Adrenal gland (tissue), 12 donors: ENCODE measurements around the gene SLC2A4. TPM values are rescaled to one million over a fixed set of nuclear protein-coding genes. Genes with fewer than 3 reads are reported as not detected.

ENCODE experiments used
- DNase-seq, 7 donors: peaks; one replicate each; pipeline ENCODE4 v3.0.0-alpha.2; 2019 to 2020
- H3K27ac ChIP-seq, 5 donors: fragments of 200-600 bp; sonication (generic) in 4 of 5; 1 replicate in 3 of 5; 2 replicates in 2 of 5; pipeline versions ENCODE4 v1.5.1 to v1.8.0; 2016 to 2020; ENCODE audit warnings: mild to moderate bottlenecking in 1 of 5
- H3K27me3 ChIP-seq: fragments of 200-600 bp; 2 replicates; pipeline ENCODE4 v1.8.0; 2021
- H3K36me3 ChIP-seq, 2 donors: fragments of 200-600 bp; replicated peaks in 1 of 2; 1 replicate in 1 of 2; 2 replicates in 1 of 2; pipeline versions ENCODE4 v1.5.1 to v1.8.0; 2018 to 2022
- H3K4me1 ChIP-seq, 2 donors: fragments of 200-600 bp; replicated peaks in 1 of 2; 1 replicate in 1 of 2; 2 replicates in 1 of 2; pipeline versions ENCODE4 v1.5.1 to v1.8.0; 2018 to 2021
- H3K4me3 ChIP-seq, 4 donors: fragments of 200-600 bp; sonication (generic) in 3 of 4; one replicate each; pipeline ENCODE4 v1.5.1; 2016 to 2018
- H3K9me3 ChIP-seq, 3 donors: fragments of 200-600 bp; sonication (generic) in 1 of 3; replicated peaks in 1 of 3; 1 replicate in 2 of 3; 2 replicates in 1 of 3; pipeline versions ENCODE4 v1.5.1 to v1.8.0; 2016 to 2021
- POLR2A ChIP-seq, 2 donors: fragments of 450-650 bp; IDR thresholded peaks; one replicate each; pipeline ENCODE4 v1.6.1; 2017; ENCODE audit warnings: antibody characterized with exemption in 2 of 2, mild to moderate bottlenecking in 2 of 2, moderate library complexity in 1 of 2
- WGBS, 4 donors: extraction: QIAGEN DNeasy Blood & Tissue Kit in 2 of 4; methylation state at CpG; one replicate each; pipeline versions ENCODE4 v1.1.5 to v1.1.7; 2013 to 2017; 5-methylcytosine and 5-hydroxymethylcytosine counted together
- intact Hi-C, 2 donors: fragments of 100-400 bp; cut with DNase I; formaldehyde crosslinking; loops; one replicate each; pipeline versions ENCODE4 v1.14.1 to v1.15.0; 2022 to 2023
- polyA plus RNA-seq, 3 donors: library from polyadenylated mRNA; stranded (reverse); fragments of 200-250 nt in 2 of 3; fragments of 350-450 nt in 1 of 3; fragmentation: Illumina TruSeq in 1 of 3; extraction: RNeasy Lipid Tissue Mini Kit (QIAGEN cat#74804) in 1 of 3; gene quantifications; one replicate each; pipeline ENCODE4 v1.2.3, GENCODE V29; 2013 to 2014
- total RNA-seq, 9 donors: library from RNA; depleted of rRNA in 4 of 9; stranded (reverse); fragments of >200 nt in 4 of 9; fragments of 120-200 nt in 1 of 9; fragmentation: NEBNext Ultra II Directional in 1 of 9; extraction: Animal tissue kit (Norgen Biotek cat#: 25700) in 1 of 9; gene quantifications; one replicate each; pipeline versions ENCODE4 v1.1.0 to v1.2.4, GENCODE V29; 2013 to 2023
- TF ChIP-seq, protein P1 (sequence below), 6 experiments: fragments of 450-650 bp in 4 of 6; fragments of 200-600 bp in 2 of 6; sonication (generic) in 1 of 6; IDR thresholded peaks; 1 replicate in 5 of 6; 2 replicates in 1 of 6; pipeline versions ENCODE4 v1.5.1 to v1.8.0; 2016 to 2021; ENCODE audit warnings: antibody characterized with exemption in 6 of 6, mild to moderate bottlenecking in 2 of 6, moderate library complexity in 1 of 6
- donor health status: healthy with polysubstance abuse.
- donor health status: Bipolar disorder and iron deficiency.
- donor health status: DM: yes; HTN: yes; CAD: no.
- donor health status: DM: no; HTN: no; CAD: no.
- donor health status: DM: no; HTN: no; CAD: no.
- donor health status: DM: yes; HTN: yes; CAD: no.

SLC2A4 gene
- total and polyA plus RNA-seq, 12 donors = 0.75 to 30.0 (median 6.7) TPM

- H3K36me3 ChIP-seq = no peaks in the 10 kb centered on the region
- no peak overlapping the region for H3K27ac ChIP-seq
- H3K4me3 ChIP-seq = no peak overlapping the region
- intact Hi-C loops = loop anchor here in 1 of 2 donors (5.0 kb wide), 1 partner anchor 59 kb away; no protein-coding TSS in a partner anchor
- no peaks in the 10 kb centered on the region for H3K27me3 ChIP-seq
- no peaks in the 10 kb centered on the region for H3K9me3 ChIP-seq
- TF ChIP-seq, protein P1, sequence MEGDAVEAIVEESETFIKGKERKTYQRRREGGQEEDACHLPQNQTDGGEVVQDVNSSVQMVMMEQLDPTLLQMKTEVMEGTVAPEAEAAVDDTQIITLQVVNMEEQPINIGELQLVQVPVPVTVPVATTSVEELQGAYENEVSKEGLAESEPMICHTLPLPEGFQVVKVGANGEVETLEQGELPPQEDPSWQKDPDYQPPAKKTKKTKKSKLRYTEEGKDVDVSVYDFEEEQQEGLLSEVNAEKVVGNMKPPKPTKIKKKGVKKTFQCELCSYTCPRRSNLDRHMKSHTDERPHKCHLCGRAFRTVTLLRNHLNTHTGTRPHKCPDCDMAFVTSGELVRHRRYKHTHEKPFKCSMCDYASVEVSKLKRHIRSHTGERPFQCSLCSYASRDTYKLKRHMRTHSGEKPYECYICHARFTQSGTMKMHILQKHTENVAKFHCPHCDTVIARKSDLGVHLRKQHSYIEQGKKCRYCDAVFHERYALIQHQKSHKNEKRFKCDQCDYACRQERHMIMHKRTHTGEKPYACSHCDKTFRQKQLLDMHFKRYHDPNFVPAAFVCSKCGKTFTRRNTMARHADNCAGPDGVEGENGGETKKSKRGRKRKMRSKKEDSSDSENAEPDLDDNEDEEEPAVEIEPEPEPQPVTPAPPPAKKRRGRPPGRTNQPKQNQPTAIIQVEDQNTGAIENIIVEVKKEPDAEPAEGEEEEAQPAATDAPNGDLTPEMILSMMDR (IDR thresholded peaks at IDR 0.05) = no peak
- no peak for TF ChIP-seq POLR2A (IDR thresholded peaks at IDR 0.05)
- peaks cover 18 to 21% of the 10 kb centered on the region in 2 donors for H3K4me1 ChIP-seq
- WGBS, 4 donors = 76 to 92% (median 88%) methylated on average over 8 to 18 of the region's 18 CpGs
- no peak for DNase-seq
Measured at GRCh38 chr17:7283471-7284216, 2.1 kb downstream of the SLC2A4 start.

DNA sequence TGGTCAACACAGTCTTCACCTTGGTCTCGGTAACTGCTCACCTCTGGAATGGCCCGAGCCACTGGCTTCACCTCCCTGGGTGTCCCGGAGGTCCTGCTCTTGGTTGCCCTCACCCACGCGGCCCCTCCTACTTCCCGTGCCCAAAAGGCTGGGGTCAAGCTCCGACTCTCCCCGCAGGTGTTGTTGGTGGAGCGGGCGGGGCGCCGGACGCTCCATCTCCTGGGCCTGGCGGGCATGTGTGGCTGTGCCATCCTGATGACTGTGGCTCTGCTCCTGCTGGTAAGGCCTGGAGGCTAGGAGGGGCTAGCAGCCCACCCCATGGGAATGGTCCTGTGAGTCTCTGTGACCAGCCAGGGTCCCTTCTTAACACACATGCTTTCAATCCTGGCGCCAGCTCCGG, 3.4 kb downstream of the SLC2A4 start:
- Histone ChIP-seq H3K36me3 (no peaks in the 10 kb centered on the region), H3K4me1 (peaks cover 18 to 21% of the 10 kb centered on the region in 2 donors), H3K9me3 (no peaks in the 10 kb centered on the region), H3K27me3 (peaks cover 3% of the 10 kb centered on the region), H3K4me3 (no peak overlapping the region), H3K27ac (no peak overlapping the region)
- 91 to 97% (median 95%) methylated on average over 10 to 16 of the region's 16 CpGs for WGBS, 4 donors
- no peak for DNase-seq
- intact Hi-C loops = loop anchor here in 1 of 2 donors (5.0 kb wide), 1 partner anchor 57 kb away; no protein-coding TSS in a partner anchor
- TF ChIP-seq, protein P1 (IDR thresholded peaks at IDR 0.05) = no peak
- TF ChIP-seq POLR2A (IDR thresholded peaks at IDR 0.05) = no peak

DNA sequence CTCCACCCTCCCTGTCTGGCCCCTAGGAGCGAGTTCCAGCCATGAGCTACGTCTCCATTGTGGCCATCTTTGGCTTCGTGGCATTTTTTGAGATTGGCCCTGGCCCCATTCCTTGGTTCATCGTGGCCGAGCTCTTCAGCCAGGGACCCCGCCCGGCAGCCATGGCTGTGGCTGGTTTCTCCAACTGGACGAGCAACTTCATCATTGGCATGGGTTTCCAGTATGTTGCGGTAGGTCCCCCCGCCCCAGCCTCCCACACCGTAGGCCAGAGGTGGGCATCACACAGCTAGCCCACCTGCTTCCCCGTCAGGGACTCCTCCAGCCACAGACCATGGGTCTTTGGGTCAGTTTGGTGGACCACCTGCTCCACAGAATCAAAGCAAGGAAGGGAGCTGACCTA, 4.2 kb downstream of the SLC2A4 start:
- Histone ChIP-seq H3K27ac (no peak overlapping the region), H3K27me3 (peaks cover 7% of the 10 kb centered on the region)

More for the DNA sequence above, 4.2 kb downstream of the SLC2A4 start:
- Histone ChIP-seq H3K36me3 (no peaks in the 10 kb centered on the region), H3K4me3 (no peak overlapping the region), H3K4me1 (peaks cover 17 to 20% of the 10 kb centered on the region in 2 donors), H3K9me3 (no peaks in the 10 kb centered on the region)
- WGBS, 4 donors = 89 to 94% (median 91%) methylated on average over 2 to 12 of the region's 12 CpGs
- DNase-seq = no peak
- TF ChIP-seq POLR2A (IDR thresholded peaks at IDR 0.05) = no peak
- TF ChIP-seq, protein P1 (IDR thresholded peaks at IDR 0.05) = no peak
- intact Hi-C loops = no loop called here
